Fibroblast of lung (primary cell): Measurements from ENCODE around the gene GRIK1.

ENCODE experiments used
- EZH2 ChIP-seq: IDR thresholded peaks from 2 replicates; pipeline ENCODE4 v1.5.1; 2012; ENCODE audit warnings: low read length, control low read depth, mild to moderate bottlenecking; ENCODE audit errors: missing control alignments
- TF ChIP-seq, protein P1 (sequence below), 2 donors: IDR thresholded peaks in 1 of 2; conservative IDR thresholded peaks in 1 of 2; 1 replicate in 1 of 2; 2 replicates in 1 of 2; pipeline ENCODE4 v1.5.1; 2011 to 2012; ENCODE audit warnings: low read length in 2 of 2, control low read depth in 1 of 2, inconsistent platforms in 1 of 2, low read depth in 1 of 2, mild to moderate bottlenecking in 1 of 2

DNA sequence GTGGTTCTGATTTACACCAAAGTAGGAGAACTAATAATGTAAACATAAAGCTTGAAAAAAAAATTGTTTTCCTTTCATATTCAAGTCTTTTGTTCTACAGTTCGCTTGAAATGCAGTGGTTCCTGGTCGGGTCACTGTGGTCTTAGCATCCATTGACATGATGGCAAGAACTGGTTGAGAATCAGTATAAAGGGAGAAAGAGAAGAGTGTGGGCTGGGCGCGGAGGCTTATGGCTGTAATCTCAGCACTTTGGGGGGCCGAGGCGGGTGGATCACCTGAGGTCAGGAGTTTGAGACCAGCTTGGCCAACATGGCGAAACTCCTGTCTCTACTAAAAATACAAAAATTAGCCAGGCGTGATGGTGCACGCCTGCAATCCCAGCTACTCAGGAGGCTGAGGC lies 390.2 kb downstream of the GRIK1 start:
- TF ChIP-seq, protein P1, sequence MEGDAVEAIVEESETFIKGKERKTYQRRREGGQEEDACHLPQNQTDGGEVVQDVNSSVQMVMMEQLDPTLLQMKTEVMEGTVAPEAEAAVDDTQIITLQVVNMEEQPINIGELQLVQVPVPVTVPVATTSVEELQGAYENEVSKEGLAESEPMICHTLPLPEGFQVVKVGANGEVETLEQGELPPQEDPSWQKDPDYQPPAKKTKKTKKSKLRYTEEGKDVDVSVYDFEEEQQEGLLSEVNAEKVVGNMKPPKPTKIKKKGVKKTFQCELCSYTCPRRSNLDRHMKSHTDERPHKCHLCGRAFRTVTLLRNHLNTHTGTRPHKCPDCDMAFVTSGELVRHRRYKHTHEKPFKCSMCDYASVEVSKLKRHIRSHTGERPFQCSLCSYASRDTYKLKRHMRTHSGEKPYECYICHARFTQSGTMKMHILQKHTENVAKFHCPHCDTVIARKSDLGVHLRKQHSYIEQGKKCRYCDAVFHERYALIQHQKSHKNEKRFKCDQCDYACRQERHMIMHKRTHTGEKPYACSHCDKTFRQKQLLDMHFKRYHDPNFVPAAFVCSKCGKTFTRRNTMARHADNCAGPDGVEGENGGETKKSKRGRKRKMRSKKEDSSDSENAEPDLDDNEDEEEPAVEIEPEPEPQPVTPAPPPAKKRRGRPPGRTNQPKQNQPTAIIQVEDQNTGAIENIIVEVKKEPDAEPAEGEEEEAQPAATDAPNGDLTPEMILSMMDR (conservative IDR thresholded peaks at IDR 0.05 in 1 of 2, IDR thresholded peaks at IDR 0.05 in 1 of 2; ENCODE audit: low read depth in 1 of 2, low read length in 2 of 2) = no peak
- TF ChIP-seq EZH2 = no peak
